ENCODE measurements around the gene KRTAP4-11. TPM values are rescaled to one million over a fixed set of nuclear protein-coding genes. Genes with fewer than 3 reads are reported as not detected.

KRTAP4-11 gene
- total and polyA plus RNA-seq, 2 of the 8 experiments (the other 6 are each of a cell fraction or from before 2014, with no cell fraction given) = not detected

DNA sequence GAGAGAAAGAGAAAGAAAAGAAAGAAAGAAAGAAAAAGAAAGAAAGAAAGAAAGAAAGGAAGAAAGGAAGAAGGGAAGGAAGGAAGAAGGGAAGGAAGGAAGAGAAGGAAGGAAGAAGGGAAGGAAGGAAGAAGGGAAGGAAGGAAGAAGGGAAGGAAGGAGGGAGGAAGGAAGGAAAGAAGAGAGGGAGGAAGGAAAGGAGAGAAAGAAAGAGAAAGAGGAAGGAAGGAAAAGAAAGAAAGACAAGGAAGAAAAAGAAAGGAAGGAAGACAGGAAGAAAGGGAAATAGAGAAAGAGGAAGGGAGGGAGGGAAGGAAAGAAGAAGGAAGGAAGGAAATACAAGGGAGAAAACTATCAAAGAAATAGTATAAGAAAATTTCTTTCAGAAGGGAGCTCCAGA lies 41.4 kb downstream of the KRTAP4-11 start:
- Histone ChIP-seq H3K4me3 (ENCODE audit: extremely low read depth in 1 of 4, insufficient read depth in 2 of 4, low read depth in 3 of 4, low read length in 4 of 4) (no peak overlapping the region), H3K4ac (replicated peaks; ENCODE audit: insufficient read length, low read depth, low read length) (no peak overlapping the region), H3K9me3 (ENCODE audit: insufficient read depth in 2 of 2, low read depth in 1 of 2, low read length in 1 of 2) (no peaks in the 10 kb centered on the region), H3K4me2 (ENCODE audit: insufficient read depth in 1 of 2, low read depth in 2 of 2, low read length in 2 of 2) (no peak overlapping the region), H3K14ac (ENCODE audit: insufficient read length) (no peak overlapping the region), H4K91ac (replicated peaks; ENCODE audit: insufficient read length, low read length) (no peak overlapping the region), H4K20me1 (replicated peaks in 1 of 2; ENCODE audit: control insufficient read depth in 1 of 2, insufficient read depth in 2 of 2, low read length in 2 of 2) (no peaks in the 10 kb centered on the region), H2AK5ac (ENCODE audit: low read depth, low read length) (no peak overlapping the region), H3K23ac (ENCODE audit: insufficient read length) (no peak overlapping the region), H2BK15ac (ENCODE audit: low read length) (no peak overlapping the region), H2BK12ac (ENCODE audit: low read depth, low read length) (no peak overlapping the region), H3K23me2 (ENCODE audit: low read depth, low read length) (no peaks in the 10 kb centered on the region), H3K9ac (replicated peaks in 1 of 4; ENCODE audit: extremely low read depth in 1 of 4, low read depth in 3 of 4, low read length in 3 of 4) (no peak overlapping the region), H3K27me3 (replicated peaks in 1 of 4; ENCODE audit: control insufficient read depth in 3 of 4, extremely low read depth in 1 of 4, insufficient read depth in 3 of 4, low read length in 3 of 4) (no peaks in the 10 kb centered on the region), H3K36me3 (ENCODE audit: control insufficient read depth in 2 of 4, insufficient read depth in 4 of 4, low read length in 3 of 4) (no peaks in the 10 kb centered on the region), H3K18ac (ENCODE audit: extremely low read depth, low read length) (no peak overlapping the region), H3K4me1 (replicated peaks in 1 of 4; ENCODE audit: control insufficient read depth in 3 of 4, insufficient read depth in 4 of 4, low read length in 3 of 4) (no peaks in the 10 kb centered on the region), H2AFZ (ENCODE audit: low read length) (no peak overlapping the region), H3K79me1 (ENCODE audit: low read depth, low read length) (no peaks in the 10 kb centered on the region), H3K79me2 (ENCODE audit: control insufficient read depth in 1 of 2, insufficient read depth in 2 of 2, low read length in 2 of 2) (no peaks in the 10 kb centered on the region), H4K8ac (ENCODE audit: extremely low read depth, insufficient read depth, low read length) (no peak overlapping the region), H4K5ac (ENCODE audit: insufficient read length, low read depth, low read length) (no peak overlapping the region), H3K56ac (replicated peaks; ENCODE audit: insufficient read length, low read depth, low read length) (no peak overlapping the region), H2BK5ac (ENCODE audit: low read depth, low read length) (no peak overlapping the region), H3K27ac (ENCODE audit: low read depth, low read length) (no peak overlapping the region), H2BK20ac (ENCODE audit: low read length) (no peak overlapping the region), H2BK120ac (replicated peaks; ENCODE audit: low read depth, low read length) (no peak overlapping the region)
- DNase-seq (ENCODE audit: low read depth in 1 of 2, low spot score in 2 of 2) (no peak), FAIRE-seq (no peak)
- ChIA-PET POLR2A (ENCODE audit: partially characterized antibody) (no interaction called here), CTCF (ENCODE audit: partially characterized antibody) (no interaction called here)
- TF ChIP-seq KDM1A (IDR thresholded peaks at IDR 0.05; ENCODE audit: borderline replicate concordance, low read length) (no peak), SUZ12 (IDR thresholded peaks at IDR 0.05; ENCODE audit: low read length) (no peak), EGR1 (IDR thresholded peaks at IDR 0.05; ENCODE audit: borderline replicate concordance, low read depth, low read length) (no peak), RXRA (IDR thresholded peaks at IDR 0.05; ENCODE audit: insufficient read depth, low read depth, low read length) (no peak), JUND (IDR thresholded peaks at IDR 0.05; ENCODE audit: low read length) (no peak), SIX5 (IDR thresholded peaks at IDR 0.05; ENCODE audit: low read depth, low read length) (no peak), SP4 (IDR thresholded peaks at IDR 0.05; ENCODE audit: low read length) (no peak), FOSL1 (IDR thresholded peaks at IDR 0.05; ENCODE audit: insufficient read depth, low read depth, low read length) (no peak), RFX5 (IDR thresholded peaks at IDR 0.05; ENCODE audit: borderline replicate concordance, low read depth, low read length) (no peak), SIRT6 (IDR thresholded peaks at IDR 0.05; ENCODE audit: low read length) (no peak), SP2 (IDR thresholded peaks at IDR 0.05; ENCODE audit: low read length) (no peak), BCL11A (IDR thresholded peaks at IDR 0.05; ENCODE audit: low read depth in 2 of 2, low read length in 2 of 2) (no peak), SP1 (IDR thresholded peaks at IDR 0.05; ENCODE audit: low read depth, low read length) (no peak)
- TF ChIP-seq, protein P1, sequence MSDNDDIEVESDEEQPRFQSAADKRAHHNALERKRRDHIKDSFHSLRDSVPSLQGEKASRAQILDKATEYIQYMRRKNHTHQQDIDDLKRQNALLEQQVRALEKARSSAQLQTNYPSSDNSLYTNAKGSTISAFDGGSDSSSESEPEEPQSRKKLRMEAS (IDR thresholded peaks at IDR 0.05) = no peak
- TF ChIP-seq, protein P2, sequence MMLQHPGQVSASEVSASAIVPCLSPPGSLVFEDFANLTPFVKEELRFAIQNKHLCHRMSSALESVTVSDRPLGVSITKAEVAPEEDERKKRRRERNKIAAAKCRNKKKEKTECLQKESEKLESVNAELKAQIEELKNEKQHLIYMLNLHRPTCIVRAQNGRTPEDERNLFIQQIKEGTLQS (IDR thresholded peaks at IDR 0.05; ENCODE audit: insufficient read depth, low read depth, low read length) = no peak
